SU-DHL-6 (cell line): ENCODE data around the gene PTH1R.

Experiments used
- H2AFZ ChIP-seq: fragments of 200-600 bp; sonication (generic); 2 replicates; pipeline ENCODE4 v1.6.1; 2014; ENCODE audit warnings: low read depth, mild to moderate bottlenecking, moderate library complexity, mixed read lengths, antibody characterized with exemption, low read length; ENCODE audit not compliant: severe bottlenecking
- H3F3A ChIP-seq: fragments of 200-600 bp; shearing (Covaris generic); 2 replicates; pipeline ENCODE4 v1.6.0; 2016; ENCODE audit warnings: antibody characterized with exemption, mild to moderate bottlenecking; ENCODE audit not compliant: insufficient read depth
- H3K27ac ChIP-seq: fragments of 200-600 bp; sonication (generic); 2 replicates; pipeline ENCODE4 v1.5.1; 2016; ENCODE audit warnings: low read depth, mild to moderate bottlenecking, low read length, moderate library complexity, mixed read lengths
- H3K27me3 ChIP-seq: fragments of 200-600 bp; sonication (generic), shearing (Covaris generic); 2 replicates; pipeline ENCODE4 v1.6.0; 2014; ENCODE audit warnings: mild to moderate bottlenecking, low read length
- H3K36me3 ChIP-seq: fragments of 200-600 bp; sonication (generic); 2 replicates; pipeline ENCODE4 v1.6.1; 2014; ENCODE audit warnings: mild to moderate bottlenecking, low read length, mixed read lengths
- H3K4me2 ChIP-seq: fragments of 300-600, 200-600 bp; shearing (Covaris generic), sonication (generic); 2 replicates; pipeline ENCODE4 v1.6.0; 2014; ENCODE audit warnings: low read length, low read depth, mild to moderate bottlenecking; ENCODE audit not compliant: poor library complexity, severe bottlenecking
- H3K4me3 ChIP-seq: fragments of 200-600 bp; sonication (generic); 2 replicates; pipeline ENCODE4 v1.5.1; 2014; ENCODE audit warnings: antibody characterized with exemption, low read length, mild to moderate bottlenecking, mixed read lengths; ENCODE audit not compliant: insufficient read depth, poor library complexity, severe bottlenecking
- H3K79me2 ChIP-seq: fragments of 200-600 bp; sonication (generic); 2 replicates; pipeline ENCODE4 v1.6.1; 2014; ENCODE audit warnings: mild to moderate bottlenecking, low read length, moderate library complexity; ENCODE audit not compliant: insufficient read depth
- H3K9ac ChIP-seq: fragments of 200-600 bp; sonication (generic); 2 replicates; pipeline ENCODE4 v1.7.0; 2014; ENCODE audit warnings: mild to moderate bottlenecking, low read length
- H3K9me2 ChIP-seq: fragments of 200-600 bp; sonication (generic); replicated peaks from 2 replicates; pipeline ENCODE4 v1.6.1; 2014; ENCODE audit warnings: low read length; ENCODE audit not compliant: insufficient read depth
- H3K9me3 ChIP-seq: fragments of 200-600 bp; sonication (generic); 2 replicates; pipeline ENCODE4 v1.6.1; 2014; ENCODE audit warnings: low read length, mixed read lengths; ENCODE audit not compliant: insufficient read depth
- H4K20me1 ChIP-seq: fragments of 200-600 bp; sonication (generic); 2 replicates; pipeline ENCODE4 v1.6.1; 2014; ENCODE audit warnings: low read depth, mild to moderate bottlenecking, antibody characterized with exemption, low read length, moderate library complexity, mixed read lengths
- CTCF ChIP-seq: fragments of 200-600 bp; sonication (generic); IDR thresholded peaks from one replicate; pipeline ENCODE4 v1.5.1; 2017; ENCODE audit warnings: antibody characterized with exemption, mild to moderate bottlenecking, low read length, moderate library complexity; ENCODE audit not compliant: insufficient read depth, poor library complexity, severe bottlenecking
- EZH2phosphoT487 ChIP-seq: fragments of 200-600 bp; sonication (generic), shearing (Covaris generic); conservative IDR thresholded peaks from 2 replicates; pipeline ENCODE4 v1.6.1; 2018; ENCODE audit warnings: mild to moderate bottlenecking, antibody characterized with exemption, low read length, moderate library complexity, mixed read lengths

The PTH1R gene

GRCh38 chr3:46852334-46852720 is 25.2 kb upstream of the PTH1R start:
- no peak for TF ChIP-seq CTCF
- no peak for TF ChIP-seq EZH2phosphoT487
- no peak overlapping the region for H3K9ac ChIP-seq
- no peaks in the 10 kb centered on the region for H3K79me2 ChIP-seq
- H2AFZ ChIP-seq = no peak overlapping the region
- no peaks in the 10 kb centered on the region for H4K20me1 ChIP-seq
- no peak overlapping the region for H3K27ac ChIP-seq
- no peaks in the 10 kb centered on the region for H3F3A ChIP-seq
- no peak overlapping the region for H3K4me3 ChIP-seq
- H3K36me3 ChIP-seq = no peaks in the 10 kb centered on the region
- H3K9me3 ChIP-seq = no peaks in the 10 kb centered on the region
- H3K27me3 ChIP-seq = no peaks in the 10 kb centered on the region
- H3K4me2 ChIP-seq = no peak overlapping the region
- H3K9me2 ChIP-seq = no peaks in the 10 kb centered on the region

- H3K27ac ChIP-seq = no peak overlapping the region
- no peak for TF ChIP-seq EZH2phosphoT487
- no peak for TF ChIP-seq CTCF
- no peaks in the 10 kb centered on the region for H3K27me3 ChIP-seq
- H3F3A ChIP-seq = no peaks in the 10 kb centered on the region
- H3K9me3 ChIP-seq = no peaks in the 10 kb centered on the region
- no peaks in the 10 kb centered on the region for H3K9me2 ChIP-seq
- no peak overlapping the region for H3K4me2 ChIP-seq
- H3K36me3 ChIP-seq = no peaks in the 10 kb centered on the region
- no peak overlapping the region for H3K4me3 ChIP-seq
- no peak overlapping the region for H3K9ac ChIP-seq
- H2AFZ ChIP-seq = no peak overlapping the region
- H4K20me1 ChIP-seq = no peaks in the 10 kb centered on the region
- H3K79me2 ChIP-seq = no peaks in the 10 kb centered on the region
Observed at GRCh38 chr3:46852839-46853355, 24.6 kb upstream of the PTH1R start.

- no peaks in the 10 kb centered on the region for H3K79me2 ChIP-seq
- no peaks in the 10 kb centered on the region for H3K9me3 ChIP-seq
- no peak overlapping the region for H3K4me3 ChIP-seq
- H3F3A ChIP-seq = no peaks in the 10 kb centered on the region
- no peak overlapping the region for H3K9ac ChIP-seq
- H3K27me3 ChIP-seq = no peaks in the 10 kb centered on the region
- H3K36me3 ChIP-seq = no peaks in the 10 kb centered on the region
- no peaks in the 10 kb centered on the region for H3K9me2 ChIP-seq
- no peak overlapping the region for H2AFZ ChIP-seq
- no peak overlapping the region for H3K27ac ChIP-seq
- no peaks in the 10 kb centered on the region for H4K20me1 ChIP-seq
- no peak for TF ChIP-seq CTCF
- TF ChIP-seq EZH2phosphoT487 = no peak
- H3K4me2 ChIP-seq = no peak overlapping the region
Observed at GRCh38 chr3:46853441-46854415, 23.8 kb upstream of the PTH1R start.
